Brain microvascular endothelial cell (primary cell): Measurements from ENCODE around the gene LDB2.
"Not testable (repeated sequence)": the region's sequence is repeated elsewhere in the genome, so short reads cannot be mapped to it uniquely, and the experiment has no call there.

Source experiments
- DNase-seq: peaks from one replicate; pipeline ENCODE4 v3.0.0-alpha.2; 2020
- H3K27ac ChIP-seq: fragments of 250-450 bp; sonication (Bioruptor Pico); 2 replicates; pipeline ENCODE4 v1.5.1; 2020; ENCODE audit warnings: mild to moderate bottlenecking, moderate library complexity
- H3K27me3 ChIP-seq: fragments of 250-450 bp; sonication (Bioruptor Pico); replicated peaks from 2 replicates; pipeline ENCODE4 v1.5.1; 2020; ENCODE audit warnings: mild to moderate bottlenecking
- H3K36me3 ChIP-seq: fragments of 250-450 bp; sonication (Bioruptor Pico); replicated peaks from 2 replicates; pipeline ENCODE4 v1.5.1; 2020; ENCODE audit warnings: mild to moderate bottlenecking
- H3K4me3 ChIP-seq: 2 replicates; pipeline ENCODE4 v1.5.1; 2011; ENCODE audit warnings: low read depth, mild to moderate bottlenecking, control low read depth, low read length, moderate library complexity
- CTCF ChIP-seq: IDR thresholded peaks from 2 replicates; pipeline ENCODE4 v1.5.1; 2011; ENCODE audit warnings: low read depth, mild to moderate bottlenecking, moderate library complexity, low read length, control low read depth, inconsistent platforms; ENCODE audit errors: missing control alignments
- in situ Hi-C: cut with HindIII; loops from 2 replicates; pipeline ENCODE4 v1.10.0; 2017; ENCODE audit warnings: low sequenced_read_pairs, low pct_ligation_motif_present

Gene LDB2

DNA sequence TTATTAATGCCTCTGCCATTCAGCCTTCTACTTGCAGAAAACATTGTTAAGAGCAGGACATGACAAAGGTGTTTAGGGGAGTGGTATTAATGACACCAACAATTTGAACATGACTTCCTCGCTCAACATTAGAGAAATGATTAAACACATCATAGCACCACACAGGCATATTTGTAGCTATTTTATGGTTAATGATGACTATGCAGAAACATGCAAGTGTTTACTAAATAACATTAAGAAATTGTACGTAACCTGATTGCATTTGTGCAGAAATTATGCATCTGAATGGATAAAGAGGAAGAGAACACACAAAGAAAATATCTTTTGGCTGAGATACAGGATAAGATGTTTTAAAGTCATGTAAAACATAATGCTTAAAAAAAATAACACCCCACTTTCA is 323.5 kb downstream of the LDB2 start:
- in situ Hi-C loops: no loop called here
- no peaks in the 10 kb centered on the region for H3K27me3 ChIP-seq
- H3K4me3 ChIP-seq: no peak overlapping the region
- H3K27ac ChIP-seq: no peak overlapping the region
- no peak for DNase-seq
- no peaks in the 10 kb centered on the region for H3K36me3 ChIP-seq
- no peak for TF ChIP-seq CTCF

DNA sequence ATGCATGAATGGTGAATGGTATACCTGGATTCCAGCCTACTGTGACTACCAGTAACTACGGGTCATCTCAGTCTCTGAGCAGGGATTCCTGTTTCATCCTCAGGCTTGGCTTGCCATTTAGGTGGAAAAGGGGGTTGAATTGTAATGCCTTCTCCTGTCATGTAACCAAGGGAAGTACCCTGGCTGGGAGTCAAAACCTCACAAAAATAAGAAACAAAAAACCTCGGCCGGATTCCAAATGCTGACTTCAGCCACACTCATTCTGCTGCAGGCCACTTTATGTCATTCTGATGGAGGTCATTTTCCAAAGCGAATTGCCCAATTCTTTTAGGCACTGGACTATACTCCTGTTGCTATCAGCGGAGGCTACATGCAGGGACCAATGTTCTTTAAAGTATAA is 324.7 kb downstream of the LDB2 start:
- in situ Hi-C loops: no loop called here

GRCh38 chr4:16573206-16573605 is 325.2 kb downstream of the LDB2 start:
- no peak for DNase-seq
- H3K4me3 ChIP-seq: no peak overlapping the region
- no peak for TF ChIP-seq CTCF
- no peak overlapping the region for H3K27ac ChIP-seq
- in situ Hi-C loops: no loop called here
- H3K27me3 ChIP-seq: no peaks in the 10 kb centered on the region
- H3K36me3 ChIP-seq: no peaks in the 10 kb centered on the region

More for the DNA sequence above, 324.7 kb downstream of the LDB2 start:
- Histone ChIP-seq H3K27ac (no peak overlapping the region), H3K27me3 (no peaks in the 10 kb centered on the region), H3K4me3 (no peak overlapping the region), H3K36me3 (no peaks in the 10 kb centered on the region)
- no peak for TF ChIP-seq CTCF
- DNase-seq: no peak

- no peaks in the 10 kb centered on the region for H3K36me3 ChIP-seq
- no peak overlapping the region for H3K27ac ChIP-seq
- no peak for TF ChIP-seq CTCF
- no peak overlapping the region for H3K4me3 ChIP-seq
- in situ Hi-C loops: no loop called here
- no peak for DNase-seq
- no peaks in the 10 kb centered on the region for H3K27me3 ChIP-seq
These were observed 325.8 kb downstream of the LDB2 start for GRCh38 chr4:16572631-16573030.

DNA sequence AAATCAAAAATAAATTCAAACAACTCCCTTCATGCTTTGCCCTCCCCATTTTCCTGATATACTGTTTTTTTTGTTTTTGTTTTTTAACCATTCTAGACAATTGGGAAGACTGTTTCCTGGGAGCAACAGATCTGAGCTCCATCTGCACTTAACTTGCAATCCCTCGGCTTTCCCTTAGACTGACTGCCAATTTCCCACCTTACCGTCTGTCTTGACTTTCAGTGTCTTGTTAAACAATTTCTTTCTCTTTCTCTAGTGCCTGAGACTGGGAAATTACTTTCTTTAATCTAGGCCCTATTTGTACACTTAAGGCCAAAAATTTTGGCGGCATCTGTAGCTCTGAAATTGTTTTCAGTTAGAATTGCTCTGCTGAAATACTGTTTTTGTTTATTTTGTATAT is 326.3 kb downstream of the LDB2 start:
- no peak for TF ChIP-seq CTCF
- Histone ChIP-seq H3K27me3 (no peaks in the 10 kb centered on the region), H3K27ac (no peak overlapping the region), H3K4me3 (no peak overlapping the region), H3K36me3 (no peaks in the 10 kb centered on the region)
- in situ Hi-C loops: no loop called here
- DNase-seq: no peak

- in situ Hi-C loops: no loop called here
- H3K27ac ChIP-seq: no peak overlapping the region
- H3K36me3 ChIP-seq: no peaks in the 10 kb centered on the region
- no peaks in the 10 kb centered on the region for H3K27me3 ChIP-seq
- no peak for TF ChIP-seq CTCF
- H3K4me3 ChIP-seq: no peak overlapping the region
- DNase-seq: no peak
These were observed 328.7 kb downstream of the LDB2 start for GRCh38 chr4:16569790-16570189.

DNA sequence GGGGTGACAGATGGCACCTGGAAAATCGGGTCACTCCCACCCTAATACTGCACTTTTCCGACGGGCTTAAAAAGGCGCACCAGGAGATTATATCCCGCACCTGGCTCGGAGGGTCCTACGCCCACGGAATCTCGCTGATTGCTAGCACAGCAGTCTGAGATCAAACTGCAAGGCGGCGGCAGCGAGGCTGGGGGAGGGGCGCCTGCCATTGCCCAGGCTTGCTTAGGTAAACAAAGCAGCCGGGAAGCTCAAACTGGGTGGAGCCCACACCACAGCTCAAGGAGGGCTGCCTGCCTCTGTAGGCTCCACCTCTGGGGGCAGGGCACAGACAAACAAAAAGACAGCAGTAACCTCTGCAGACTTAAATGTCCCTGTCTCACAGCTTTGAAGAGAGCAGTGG is 341.1 kb downstream of the LDB2 start:
- H3K4me3 ChIP-seq, DNase-seq, H3K36me3 ChIP-seq, H3K27me3 ChIP-seq, H3K27ac ChIP-seq, in situ Hi-C loops: not testable (repeated sequence)
